Keratinocyte (primary cell): ENCODE results near the gene ACOT7. TPM values are rescaled to one million over a fixed set of nuclear protein-coding genes. Genes with fewer than 3 reads are reported as not detected.

Source experiments
- DNase-seq: peaks from one replicate; pipeline ENCODE4 v3.0.0-alpha.2; 2011; ENCODE audit warnings: low read depth, missing footprints, low spot score
- FAIRE-seq: peaks from 2 replicates; lab custom pipeline; 2011; peaks lifted over from hg19 to GRCh38; lab: Jason Lieb, UNC
- H2AFZ ChIP-seq: 2 replicates; pipeline ENCODE4 v1.6.0; 2012; ENCODE audit warnings: low read length, control low read depth, inconsistent platforms; ENCODE audit not compliant: control insufficient read depth
- H3K27ac ChIP-seq: 2 replicates; pipeline ENCODE4 v1.5.1; 2011; ENCODE audit warnings: low read length; ENCODE audit not compliant: control insufficient read depth, insufficient read depth
- H3K27me3 ChIP-seq: 3 replicates; pipeline ENCODE4 v1.6.0; 2011; ENCODE audit warnings: low read length; ENCODE audit not compliant: control insufficient read depth, insufficient read depth; ENCODE audit errors: extremely low read depth
- H3K36me3 ChIP-seq, 2 experiments: 2 replicates in 1 of 2; 3 replicates in 1 of 2; pipeline ENCODE4 v1.5.1; 2011; ENCODE audit warnings: low read length in 2 of 2, mild to moderate bottlenecking in 1 of 2; ENCODE audit not compliant: control insufficient read depth in 2 of 2, insufficient read depth in 2 of 2; ENCODE audit errors: extremely low read depth in 1 of 2
- H3K4me1 ChIP-seq: 3 replicates; pipeline ENCODE4 v1.5.1; 2011; ENCODE audit warnings: low read length; ENCODE audit not compliant: control insufficient read depth, insufficient read depth; ENCODE audit errors: extremely low read depth
- H3K4me2 ChIP-seq: 3 replicates; pipeline ENCODE4 v1.6.0; 2011; ENCODE audit warnings: low read depth, low read length; ENCODE audit not compliant: control insufficient read depth, insufficient read depth; ENCODE audit errors: extremely low read depth
- H3K4me3 ChIP-seq, 3 experiments: fragments of 200-600 bp in 1 of 3; sonication (generic) in 1 of 3; 2 replicates in 2 of 3; 3 replicates in 1 of 3; pipeline ENCODE4 v1.5.1; 2011 to 2016; ENCODE audit warnings: low read length in 3 of 3, mild to moderate bottlenecking in 3 of 3, control low read depth in 2 of 3, inconsistent platforms in 1 of 3, low read depth in 1 of 3, mixed read lengths in 1 of 3, mixed run types in 1 of 3, moderate library complexity in 1 of 3; ENCODE audit not compliant: control insufficient read depth in 2 of 3, insufficient read depth in 2 of 3; ENCODE audit errors: extremely low read depth in 1 of 3
- H3K79me2 ChIP-seq: 2 replicates; pipeline ENCODE4 v1.6.0; 2012; ENCODE audit warnings: low read length; ENCODE audit not compliant: control insufficient read depth, insufficient read depth
- H3K9ac ChIP-seq: 3 replicates; pipeline ENCODE4 v1.6.0; 2011; ENCODE audit warnings: low read length; ENCODE audit not compliant: control insufficient read depth, insufficient read depth; ENCODE audit errors: extremely low read depth
- H3K9me1 ChIP-seq: 3 replicates; pipeline ENCODE4 v1.6.0; 2011; ENCODE audit warnings: low read length; ENCODE audit not compliant: control insufficient read depth, insufficient read depth; ENCODE audit errors: extremely low read depth
- H3K9me3 ChIP-seq: 2 replicates; pipeline ENCODE4 v1.5.1; 2012; ENCODE audit warnings: low read depth, low read length; ENCODE audit not compliant: control insufficient read depth
- H4K20me1 ChIP-seq: 3 replicates; pipeline ENCODE4 v1.6.0; 2011; ENCODE audit warnings: low read length; ENCODE audit not compliant: control insufficient read depth, insufficient read depth; ENCODE audit errors: extremely low read depth
- EZH2 ChIP-seq: IDR thresholded peaks from one replicate; pipeline ENCODE4 v1.6.1; 2012; ENCODE audit warnings: inconsistent platforms, mild to moderate bottlenecking, low read length, moderate library complexity
- dilution Hi-C: fragments of 300-500 bp; cut with MboI; formaldehyde crosslinking; loops from one replicate; pipeline ENCODE4 v1.7.0; 2020; ENCODE audit warnings: low sequenced_read_pairs; ENCODE audit not compliant: extremely low pct_ligation_motif_present
- polyA plus RNA-seq, 5 experiments: library from polyadenylated mRNA; depleted of rRNA in 3 of 5; stranded (reverse) in 3 of 5; stranded (forward) in 1 of 5; unstranded in 1 of 5; fragments of >200 nt; gene quantifications; 1 replicate in 1 of 5; 2 replicates in 3 of 5; 3 replicates in 1 of 5; pipeline versions ENCODE4 v1.2.1 to v1.2.3, GENCODE V29; 2011 to 2012; ENCODE audit warnings: missing spikeins in 2 of 5, low read depth in 1 of 5, low replicate concordance in 1 of 5
- TF ChIP-seq, protein P1 (sequence below), 3 experiments: IDR thresholded peaks in 1 of 3; conservative IDR thresholded peaks in 1 of 3; optimal IDR thresholded peaks in 1 of 3; 2 replicates in 2 of 3; 3 replicates in 1 of 3; pipeline versions ENCODE3 to v1.5.1; 2011; ENCODE audit warnings: low read length in 3 of 3, mild to moderate bottlenecking in 3 of 3, moderate library complexity in 2 of 3, control low read depth in 1 of 3, inconsistent platforms in 1 of 3; ENCODE audit not compliant: insufficient read depth in 2 of 3; ENCODE audit errors: extremely low read depth in 1 of 3

The ACOT7 gene
- polyA plus RNA-seq, 1 donor (not counting 4 experiments of a cell fraction or from before 2014, with no cell fraction given): 226 TPM

- Histone ChIP-seq H4K20me1 (peaks cover 5% of the 10 kb centered on the region), H3K36me3 (peaks cover 6 to 7% of the 10 kb centered on the region in 2 experiments), H3K9me1 (no peaks in the 10 kb centered on the region), H3K4me3 (no peak overlapping the region), H3K9me3 (no peaks in the 10 kb centered on the region), H3K27me3 (no peaks in the 10 kb centered on the region), H3K27ac (no peak overlapping the region), H3K79me2 (no peaks in the 10 kb centered on the region), H3K4me1 (peaks cover 3% of the 10 kb centered on the region), H2AFZ (no peak overlapping the region), H3K4me2 (no peak overlapping the region), H3K9ac (no peak overlapping the region)
- FAIRE-seq (no peak), DNase-seq (no peak)
- TF ChIP-seq EZH2: no peak
- TF ChIP-seq, protein P1, sequence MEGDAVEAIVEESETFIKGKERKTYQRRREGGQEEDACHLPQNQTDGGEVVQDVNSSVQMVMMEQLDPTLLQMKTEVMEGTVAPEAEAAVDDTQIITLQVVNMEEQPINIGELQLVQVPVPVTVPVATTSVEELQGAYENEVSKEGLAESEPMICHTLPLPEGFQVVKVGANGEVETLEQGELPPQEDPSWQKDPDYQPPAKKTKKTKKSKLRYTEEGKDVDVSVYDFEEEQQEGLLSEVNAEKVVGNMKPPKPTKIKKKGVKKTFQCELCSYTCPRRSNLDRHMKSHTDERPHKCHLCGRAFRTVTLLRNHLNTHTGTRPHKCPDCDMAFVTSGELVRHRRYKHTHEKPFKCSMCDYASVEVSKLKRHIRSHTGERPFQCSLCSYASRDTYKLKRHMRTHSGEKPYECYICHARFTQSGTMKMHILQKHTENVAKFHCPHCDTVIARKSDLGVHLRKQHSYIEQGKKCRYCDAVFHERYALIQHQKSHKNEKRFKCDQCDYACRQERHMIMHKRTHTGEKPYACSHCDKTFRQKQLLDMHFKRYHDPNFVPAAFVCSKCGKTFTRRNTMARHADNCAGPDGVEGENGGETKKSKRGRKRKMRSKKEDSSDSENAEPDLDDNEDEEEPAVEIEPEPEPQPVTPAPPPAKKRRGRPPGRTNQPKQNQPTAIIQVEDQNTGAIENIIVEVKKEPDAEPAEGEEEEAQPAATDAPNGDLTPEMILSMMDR (optimal IDR thresholded peaks at IDR 0.05 in 1 of 3, IDR thresholded peaks at IDR 0.05 in 1 of 3, conservative IDR thresholded peaks at IDR 0.05 in 1 of 3; ENCODE audit: extremely low read depth in 1 of 3, insufficient read depth in 2 of 3, low read length in 3 of 3): no peak
- dilution Hi-C loops: no loop called here
Observed at GRCh38 chr1:6279613-6280383, 113.8 kb downstream of the ACOT7 start.

- Histone ChIP-seq H3K9ac (no peak overlapping the region), H3K27ac (no peak overlapping the region), H4K20me1 (peaks cover 5% of the 10 kb centered on the region), H3K4me3 (no peak overlapping the region), H3K27me3 (no peaks in the 10 kb centered on the region), H3K79me2 (no peaks in the 10 kb centered on the region), H3K9me1 (no peaks in the 10 kb centered on the region), H2AFZ (no peak overlapping the region), H3K4me1 (peaks cover 3% of the 10 kb centered on the region), H3K9me3 (no peaks in the 10 kb centered on the region), H3K4me2 (no peak overlapping the region), H3K36me3 (peaks cover 6 to 12% of the 10 kb centered on the region in 2 experiments)
- dilution Hi-C loops: no loop called here
- TF ChIP-seq, protein P1 (optimal IDR thresholded peaks at IDR 0.05 in 1 of 3, IDR thresholded peaks at IDR 0.05 in 1 of 3, conservative IDR thresholded peaks at IDR 0.05 in 1 of 3; ENCODE audit: extremely low read depth in 1 of 3, insufficient read depth in 2 of 3, low read length in 3 of 3): no peak
- TF ChIP-seq EZH2: no peak
- FAIRE-seq (no peak), DNase-seq (no peak)
Observed at GRCh38 chr1:6279066-6279465, 114.5 kb downstream of the ACOT7 start.
